Panc1 (cell line): ENCODE data around the gene WASF2.

ENCODE experiments used
- CTCF ChIP-seq: fragments of 450-650 bp; IDR thresholded peaks from 2 replicates; pipeline ENCODE4 v1.5.1; 2017; ENCODE audit warnings: mild to moderate bottlenecking
- POLR2AphosphoS5 ChIP-seq: IDR thresholded peaks from 2 replicates; pipeline ENCODE4 v1.6.1; 2012; ENCODE audit warnings: mild to moderate bottlenecking, low read depth, low read length, moderate library complexity
- REST ChIP-seq, 2 experiments: IDR thresholded peaks; 2 replicates each; pipeline ENCODE4 v1.6.1; 2011 to 2012; ENCODE audit warnings: low read depth in 2 of 2, control low read depth in 1 of 2, low read length in 1 of 2, mild to moderate bottlenecking in 1 of 2, moderate library complexity in 1 of 2; ENCODE audit not compliant: insufficient read depth in 1 of 2
- SIN3A ChIP-seq: IDR thresholded peaks from 2 replicates; pipeline ENCODE4 v1.6.1; 2012; ENCODE audit warnings: low read depth, mild to moderate bottlenecking, low read length, moderate library complexity, borderline replicate concordance; ENCODE audit not compliant: insufficient read depth
- TCF7L2 ChIP-seq: IDR thresholded peaks from 2 replicates; pipeline ENCODE4 v1.6.1; 2011; ENCODE audit warnings: mild to moderate bottlenecking, low read depth, low read length, inconsistent platforms

GRCh38 chr1:27397110-27397509 is 92.9 kb downstream of the WASF2 start:
- TF ChIP-seq POLR2AphosphoS5 (no peak), CTCF (no peak), TCF7L2 (no peak), SIN3A (no peak), REST (IDR thresholded peaks at IDR 0.05; ENCODE audit: insufficient read depth in 1 of 2, low read depth in 2 of 2, low read length in 1 of 2) (no peak)
